OCI-LY7 (cell line): ENCODE data around the gene SIRPA. TPM values are rescaled to one million over a fixed set of nuclear protein-coding genes. Genes with fewer than 3 reads are reported as not detected.

Source experiments
- BruUV-seq: library from RNA; stranded (reverse); fragments of 400-500 nt; replicated peaks from 2 replicates; lab custom pipeline; 2021; lab: Mats Ljungman, UMichigan
- CTCF ChIA-PET: fragments of 300-600 bp; sonication (Branson Sonifier 250); formaldehyde crosslinking; loops from one replicate; lab custom pipeline; 2022; ENCODE audit warnings: antibody characterized with exemption; ENCODE audit not compliant: unreplicated experiment; lab: Charles Lee
- POLR2A ChIA-PET: fragments of 300-600 bp; sonication (Branson Sonifier 250); formaldehyde crosslinking; loops from one replicate; lab custom pipeline; 2022; ENCODE audit warnings: antibody characterized with exemption; lab: Charles Lee
- DNase-seq: peaks from one replicate; pipeline ENCODE4 v3.0.0-alpha.2; 2015; ENCODE audit warnings: low spot score
- H2AFZ ChIP-seq: fragments of 200-600 bp; sonication (generic), shearing (Covaris generic); 2 replicates; pipeline ENCODE4 v1.6.1; 2014; ENCODE audit warnings: mild to moderate bottlenecking, antibody characterized with exemption, low read length, moderate library complexity
- H3K27ac ChIP-seq: fragments of 200-600 bp; sonication (generic); 2 replicates; pipeline ENCODE4 v1.5.1; 2014; ENCODE audit warnings: mixed run types, low read depth, mild to moderate bottlenecking, moderate library complexity, low read length, inconsistent platforms; ENCODE audit not compliant: poor library complexity, severe bottlenecking
- H3K36me3 ChIP-seq: fragments of 200-600 bp; sonication (generic); 2 replicates; pipeline ENCODE4 v1.6.1; 2014; ENCODE audit warnings: mild to moderate bottlenecking, antibody characterized with exemption, low read length, moderate library complexity, mixed read lengths; ENCODE audit not compliant: insufficient read depth
- H3K4me1 ChIP-seq: fragments of 200-600 bp; sonication (generic); 2 replicates; pipeline ENCODE4 v1.5.1; 2014; ENCODE audit warnings: mild to moderate bottlenecking, low read length; ENCODE audit not compliant: insufficient read depth, poor library complexity, severe bottlenecking
- H3K4me2 ChIP-seq: fragments of 200-600 bp; sonication (generic); 2 replicates; pipeline ENCODE4 v1.6.1; 2014; ENCODE audit warnings: mild to moderate bottlenecking, low read length
- H3K4me3 ChIP-seq: fragments of 200-600 bp; sonication (generic); 2 replicates; pipeline ENCODE4 v1.5.1; 2014; ENCODE audit warnings: mild to moderate bottlenecking, low read depth, low read length; ENCODE audit not compliant: poor library complexity, severe bottlenecking
- H3K79me2 ChIP-seq: fragments of 200-600 bp; sonication (generic); 2 replicates; pipeline ENCODE4 v1.6.1; 2016; ENCODE audit warnings: low read depth, mild to moderate bottlenecking, low read length, moderate library complexity, mixed read lengths; ENCODE audit not compliant: insufficient read depth
- H3K9me2 ChIP-seq: fragments of 200-600 bp; sonication (generic); 2 replicates; pipeline ENCODE4 v1.6.1; 2016; ENCODE audit warnings: mild to moderate bottlenecking, low read length, mixed read lengths; ENCODE audit not compliant: insufficient read depth
- H3K9me3 ChIP-seq: fragments of 200-600 bp; sonication (generic); 2 replicates; pipeline ENCODE4 v1.6.1; 2014; ENCODE audit warnings: mild to moderate bottlenecking, mixed run types, low read length, mixed read lengths
- H4K20me1 ChIP-seq: fragments of 200-600 bp; sonication (generic); 2 replicates; pipeline ENCODE4 v1.6.1; 2014; ENCODE audit warnings: mild to moderate bottlenecking, antibody characterized with exemption, low read length, moderate library complexity, mixed read lengths; ENCODE audit not compliant: insufficient read depth
- CTCF ChIP-seq: fragments of 200-600 bp; sonication (generic); conservative IDR thresholded peaks from 2 replicates; pipeline ENCODE4 v1.5.1; 2014; ENCODE audit warnings: mild to moderate bottlenecking, antibody characterized with exemption, low read length, moderate library complexity, mixed read lengths
- EZH2phosphoT487 ChIP-seq: fragments of 200-600 bp; sonication (generic); IDR thresholded peaks from 2 replicates; pipeline ENCODE4 v1.6.1; 2018; ENCODE audit warnings: low read depth, borderline replicate concordance, mild to moderate bottlenecking, mixed run types, antibody characterized with exemption, low read length, moderate library complexity, mixed read lengths
- intact Hi-C: fragments of 100-400 bp; cut with micrococcal nuclease; formaldehyde crosslinking; loops from one replicate; pipeline ENCODE4 v1.10.0; 2022; ENCODE audit not compliant: unreplicated experiment
- total RNA-seq, 2 experiments: library from RNA; depleted of rRNA in 1 of 2; stranded (reverse); fragments of >200 nt in 1 of 2; shearing (Covaris generic) in 1 of 2; gene quantifications; 2 replicates each; pipeline ENCODE4 v1.2.3, GENCODE V29; 2014 to 2022

Gene SIRPA
- total RNA-seq, 2 experiments from 2014 or later = not detected

GRCh38 chr20:1944345-1945091 is 49.3 kb downstream of the SIRPA start:
- TF ChIP-seq CTCF (no peak), EZH2phosphoT487 (no peak)
- intact Hi-C loops = no loop called here

GRCh38 chr20:1945134-1945618 is 50.0 kb downstream of the SIRPA start:
- Histone ChIP-seq H3K4me2 (no peak overlapping the region), H2AFZ (no peak overlapping the region), H3K9me2 (no peaks in the 10 kb centered on the region), H3K27ac (no peak overlapping the region), H3K4me1 (no peaks in the 10 kb centered on the region), H3K79me2 (no peaks in the 10 kb centered on the region), H4K20me1 (no peaks in the 10 kb centered on the region), H3K4me3 (no peak overlapping the region), H3K9me3 (no peaks in the 10 kb centered on the region), H3K36me3 (no peaks in the 10 kb centered on the region)
- ChIA-PET CTCF (no interaction called here), POLR2A (no interaction called here)
- no TSS peak for BruUV-seq
- intact Hi-C loops = no loop called here
- no peak for DNase-seq
- no peak for TF ChIP-seq CTCF
- TF ChIP-seq EZH2phosphoT487 = no peak

More at GRCh38 chr20:1944345-1945091, 49.3 kb downstream of the SIRPA start:
- CTCF ChIA-PET = no interaction called here
- no peaks in the 10 kb centered on the region for H3K79me2 ChIP-seq
- no TSS peak for BruUV-seq
- DNase-seq = no peak
- no peak overlapping the region for H3K4me3 ChIP-seq
- H3K36me3 ChIP-seq = no peaks in the 10 kb centered on the region
- no peak overlapping the region for H3K4me2 ChIP-seq
- H2AFZ ChIP-seq = no peak overlapping the region
- no peak overlapping the region for H3K27ac ChIP-seq
- no peaks in the 10 kb centered on the region for H3K9me3 ChIP-seq
- no peaks in the 10 kb centered on the region for H3K9me2 ChIP-seq
- POLR2A ChIA-PET = no interaction called here
- no peaks in the 10 kb centered on the region for H3K4me1 ChIP-seq
- H4K20me1 ChIP-seq = no peaks in the 10 kb centered on the region

- intact Hi-C loops = no loop called here
- no peaks in the 10 kb centered on the region for H3K79me2 ChIP-seq
- no peaks in the 10 kb centered on the region for H3K9me2 ChIP-seq
- H3K4me2 ChIP-seq = no peak overlapping the region
- DNase-seq = no peak
- BruUV-seq = no TSS peak
- ChIA-PET POLR2A (no interaction called here), CTCF (no interaction called here)
- no peak overlapping the region for H2AFZ ChIP-seq
- no peak overlapping the region for H3K27ac ChIP-seq
- TF ChIP-seq CTCF (no peak), EZH2phosphoT487 (no peak)
- no peaks in the 10 kb centered on the region for H3K4me1 ChIP-seq
- no peak overlapping the region for H3K4me3 ChIP-seq
- no peaks in the 10 kb centered on the region for H3K36me3 ChIP-seq
- no peaks in the 10 kb centered on the region for H3K9me3 ChIP-seq
- H4K20me1 ChIP-seq = no peaks in the 10 kb centered on the region
Measured at GRCh38 chr20:1945660-1946059, 50.5 kb downstream of the SIRPA start.
